NCI-H2107 treated with DMSO at 0.1 percent for 48 hours (cell line): Measurements from ENCODE around the gene PPP1R16B.

Experiments used
- DNase-seq: peaks from one replicate; lab custom pipeline; 2025; ENCODE audit not compliant: unreplicated experiment; lab: John Stamatoyannopoulos, UW

The PPP1R16B gene

DNA sequence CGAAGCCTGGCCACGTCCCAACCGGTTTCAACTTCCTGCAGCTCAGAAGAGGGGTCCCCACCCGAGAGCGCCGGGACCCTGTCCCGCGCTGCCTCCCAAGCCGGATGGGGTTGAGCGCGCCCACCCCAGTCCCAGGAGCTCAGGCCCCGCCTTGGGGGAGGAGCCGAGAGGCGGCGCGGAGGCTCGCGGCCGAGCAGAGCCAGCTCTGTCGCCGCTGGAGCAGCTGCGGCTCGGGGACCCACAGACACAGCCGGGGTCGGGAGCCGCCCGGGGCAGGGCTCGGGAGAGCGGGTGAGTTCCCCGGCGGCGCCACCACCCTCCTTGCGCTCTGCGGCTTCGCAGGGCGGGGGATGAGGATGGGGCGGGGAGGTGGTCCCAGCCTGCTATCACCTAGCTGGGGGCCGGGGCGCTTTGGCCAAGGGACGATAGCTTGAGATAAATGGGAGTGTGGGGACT lies at the start of gene PPP1R16B:
Gene PPP1R16B (plus strand): TSS at position 196 of the 456 bp plus-strand sequence. CDS start 30,229 bp downstream, outside the sequence.
- no peak for DNase-seq

- DNase-seq = no peak
Measured at GRCh38 chr20:38757145-38757775, 48.2 kb upstream of the PPP1R16B start.

DNA sequence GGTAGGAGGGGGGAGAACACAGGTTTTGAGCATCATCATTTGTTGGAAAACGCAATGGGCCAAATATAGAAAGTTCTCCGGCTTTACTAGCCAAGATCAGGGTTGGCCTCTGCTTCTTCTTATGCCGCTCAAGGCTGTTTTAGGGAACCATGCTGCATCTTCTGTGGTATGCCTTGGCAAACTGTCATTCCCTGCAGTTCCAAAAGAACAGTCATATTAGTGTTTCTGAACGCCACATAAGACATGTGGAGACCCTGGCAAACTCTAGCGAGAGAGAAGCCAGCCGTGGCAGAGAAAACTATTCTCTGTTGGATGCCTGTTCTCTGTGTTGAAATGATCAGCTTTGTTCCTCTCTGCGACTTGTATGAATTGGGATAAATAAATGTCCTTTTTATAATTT lies 46.4 kb upstream of the PPP1R16B start:
- no peak for DNase-seq

DNA sequence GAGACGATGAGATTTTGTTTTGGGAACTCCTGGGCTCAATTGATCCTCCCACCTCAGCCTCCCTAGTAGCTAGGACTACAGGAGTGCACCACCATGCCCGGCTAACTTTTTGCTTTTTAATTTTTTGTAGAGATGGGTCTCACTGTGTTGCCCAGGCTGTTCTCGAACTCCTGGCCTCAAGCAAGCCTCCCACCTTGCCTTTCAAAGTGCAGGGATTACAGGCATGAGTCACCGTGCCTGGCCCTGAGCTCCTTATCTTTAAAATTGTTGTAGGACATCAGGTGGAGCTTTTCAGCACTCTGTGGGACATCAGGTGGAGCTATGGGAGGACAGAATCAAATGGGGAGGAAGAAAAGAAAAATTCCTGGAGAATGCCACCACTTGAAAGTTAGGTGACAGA lies 44.5 kb upstream of the PPP1R16B start:
- no peak for DNase-seq

DNA sequence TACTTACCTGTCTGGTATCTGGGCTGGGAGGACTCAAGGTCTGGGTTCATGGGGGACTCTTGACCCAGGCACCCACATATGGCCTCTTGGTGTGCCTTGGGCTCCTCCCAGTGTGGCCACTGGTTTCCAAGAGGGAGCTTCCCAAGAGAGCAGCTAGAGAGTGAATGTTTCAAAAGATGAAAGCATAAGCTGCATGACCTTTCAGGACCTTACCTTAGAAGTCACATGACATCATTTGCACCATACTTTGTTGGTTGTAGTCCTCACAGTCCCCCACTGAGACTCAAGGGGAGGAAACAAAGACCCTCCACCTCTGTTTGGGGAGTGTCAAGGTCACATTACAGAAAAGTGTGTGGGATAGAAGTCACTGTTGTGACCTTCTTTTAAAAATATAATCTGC lies 43.3 kb upstream of the PPP1R16B start:
- no peak for DNase-seq

DNA sequence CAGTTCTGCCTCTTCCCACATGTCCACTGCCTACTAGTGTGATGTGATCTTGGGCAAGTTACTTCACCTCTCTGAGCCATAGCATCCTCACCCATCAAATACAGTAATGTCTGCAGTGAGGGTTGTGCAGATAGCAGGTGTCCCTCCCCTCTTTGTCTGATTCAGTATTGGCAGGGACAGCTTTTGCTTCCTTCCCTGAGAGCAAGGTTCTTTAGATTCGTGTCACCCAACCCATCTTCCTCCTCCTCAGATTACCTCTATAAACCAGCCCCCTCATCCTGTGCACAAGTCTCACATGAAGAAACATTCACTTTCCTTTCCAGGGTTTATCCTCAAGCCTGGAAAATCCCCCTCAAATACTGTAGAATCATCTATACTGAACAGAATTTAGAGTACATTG lies 41.9 kb upstream of the PPP1R16B start:
- DNase-seq = no peak

GRCh38 chr20:38764567-38765318 lies 40.8 kb upstream of the PPP1R16B start:
- DNase-seq = no peak

DNA sequence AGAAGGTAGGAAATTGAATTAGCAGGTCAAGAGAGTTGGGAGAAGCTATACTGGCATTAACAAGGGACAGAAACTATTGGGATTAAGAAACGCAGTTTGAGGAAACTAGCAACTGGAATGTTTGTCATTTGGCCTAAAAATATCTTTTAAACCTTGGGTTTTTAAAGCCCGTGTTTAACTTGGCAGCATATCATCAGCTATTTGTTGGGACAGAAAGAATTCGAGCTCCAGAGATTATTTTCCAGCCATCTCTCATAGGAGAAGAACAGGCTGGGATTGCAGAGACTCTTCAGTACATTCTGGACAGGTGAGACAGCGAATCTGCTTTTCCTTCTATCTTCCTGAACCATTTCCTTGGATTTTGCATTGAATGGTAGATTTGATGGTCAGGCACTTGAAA lies 39.4 kb upstream of the PPP1R16B start:
- DNase-seq = no peak

DNA sequence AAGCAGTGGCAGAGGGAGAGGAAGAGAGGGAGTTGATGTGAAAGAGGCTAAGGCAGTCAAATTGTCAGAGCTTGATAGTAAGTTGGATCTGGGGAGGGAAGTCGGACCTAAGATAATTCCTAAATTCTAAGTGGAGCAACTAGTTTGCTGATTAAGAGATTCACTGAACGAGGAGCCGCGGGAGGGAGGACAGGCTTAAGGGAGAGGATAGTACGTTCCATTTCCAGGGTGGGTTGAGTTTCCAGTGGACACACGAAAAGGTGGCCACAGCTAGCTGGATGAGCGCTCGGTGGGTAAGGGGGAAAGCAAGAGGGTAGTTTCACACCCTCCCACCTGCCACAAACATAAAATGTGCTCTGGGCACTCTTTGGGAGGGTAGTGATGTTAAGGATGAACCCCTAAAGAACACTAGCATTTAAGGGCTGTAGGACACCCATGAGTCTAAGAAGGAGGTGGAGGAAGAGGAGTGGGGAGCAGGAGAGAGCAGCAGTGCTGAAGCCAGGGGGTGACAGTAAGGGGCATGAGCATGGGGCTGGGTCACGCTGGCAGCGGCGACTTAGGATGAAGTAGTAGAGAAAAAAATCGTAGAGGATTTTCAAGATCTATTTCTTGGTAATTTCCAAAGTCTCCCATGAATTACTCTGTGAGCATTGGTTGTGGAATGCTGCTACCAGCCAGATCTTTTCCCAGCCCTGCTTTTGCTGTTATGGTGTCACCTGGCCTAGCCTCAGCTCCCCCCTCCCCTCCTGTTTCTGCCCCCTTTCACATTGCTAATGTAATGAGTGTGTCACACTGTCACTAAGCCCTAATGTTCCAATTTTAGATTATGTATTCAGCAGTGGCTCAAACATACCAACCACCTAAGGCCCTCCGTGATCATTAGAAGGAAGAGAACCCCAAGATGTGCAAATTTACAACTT lies 35.9 kb upstream of the PPP1R16B start:
- no peak for DNase-seq

DNA sequence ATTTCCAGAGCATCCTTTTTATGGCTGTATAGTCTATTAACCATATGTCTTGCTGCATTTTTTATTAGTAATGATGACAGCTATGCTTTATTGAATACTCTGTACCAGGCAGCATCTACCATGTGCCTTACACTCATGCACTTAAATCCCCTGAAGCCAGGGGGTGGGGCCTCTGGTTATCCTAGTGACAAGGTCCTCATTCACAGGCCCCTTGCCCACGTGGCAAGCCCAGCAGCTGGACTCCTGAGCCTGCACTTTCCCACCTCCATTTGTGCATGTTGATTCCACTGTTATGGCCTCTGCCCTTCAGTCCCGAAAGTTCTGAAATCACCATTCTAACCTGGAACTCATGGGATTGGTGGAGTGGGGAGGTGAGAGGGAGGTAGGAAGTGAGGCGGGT lies 35.0 kb upstream of the PPP1R16B start:
- DNase-seq = no peak

GRCh38 chr20:38770970-38771369 lies 34.5 kb upstream of the PPP1R16B start:
- no peak for DNase-seq

GRCh38 chr20:38771621-38772020 lies 33.9 kb upstream of the PPP1R16B start:
- no peak for DNase-seq

- DNase-seq = no peak
Measured at GRCh38 chr20:38774167-38774566, 31.3 kb upstream of the PPP1R16B start.

- DNase-seq = no peak
Measured at GRCh38 chr20:38776363-38776762, 29.1 kb upstream of the PPP1R16B start.

DNA sequence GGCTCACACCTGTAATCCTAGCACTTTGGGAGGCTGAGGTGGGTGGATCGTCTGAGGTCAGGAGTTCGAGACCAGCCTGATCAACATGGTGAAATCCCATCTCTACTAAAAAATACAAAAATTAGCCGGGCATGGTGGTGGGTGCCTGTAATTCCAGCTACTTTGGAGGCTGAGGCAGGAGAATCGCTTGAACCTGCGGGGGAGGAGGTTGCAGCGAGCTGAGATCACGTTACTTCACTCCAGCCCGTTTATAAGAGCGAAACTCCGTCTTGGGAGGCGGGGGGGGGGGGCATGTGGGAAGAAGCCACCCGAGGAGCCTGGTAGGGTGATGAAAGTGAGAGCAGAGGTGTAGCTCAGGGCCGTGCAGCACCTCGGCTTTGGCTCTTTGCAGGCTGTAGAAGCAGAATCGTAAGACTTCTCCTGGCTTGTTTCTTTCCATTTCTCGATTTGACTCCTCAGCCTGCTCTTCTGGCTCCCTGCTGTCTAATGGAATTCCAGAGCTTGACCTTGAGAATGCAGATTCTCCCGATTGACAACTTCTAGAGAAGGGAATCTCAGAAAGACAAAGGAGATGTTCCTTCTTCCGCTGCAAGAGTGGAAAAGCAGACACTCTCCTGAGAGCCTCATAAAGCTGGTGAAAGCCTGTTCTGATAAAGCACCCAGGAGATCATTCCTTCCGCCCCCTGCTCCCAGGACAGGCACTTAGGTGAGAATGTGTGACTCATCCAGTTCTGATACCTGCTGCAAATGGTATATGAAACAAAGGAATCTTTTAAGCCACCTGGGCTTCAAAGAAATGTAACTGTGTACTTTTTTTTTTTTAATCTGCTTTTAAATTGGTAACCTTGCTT lies 26.0 kb upstream of the PPP1R16B start:
- DNase-seq = no peak

DNA sequence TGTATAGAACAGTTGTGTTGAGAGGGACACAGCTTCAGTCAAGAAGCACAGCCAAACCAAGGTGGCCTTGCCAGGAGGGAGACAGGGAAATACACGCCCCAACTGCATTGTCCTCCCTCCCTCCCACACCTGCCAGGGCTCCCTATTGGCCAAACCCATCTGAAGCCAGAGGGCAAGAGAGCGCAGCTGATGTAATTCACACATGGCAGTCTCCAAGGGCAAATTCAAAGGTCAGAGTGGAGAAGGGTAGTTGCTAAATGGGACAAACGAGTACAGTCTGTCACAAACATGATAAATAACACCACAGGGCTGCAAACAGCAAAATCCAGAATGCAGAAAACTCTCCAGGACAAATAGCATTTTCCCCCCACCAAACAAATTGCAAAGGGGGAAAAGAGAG lies 23.2 kb upstream of the PPP1R16B start:
- no peak for DNase-seq

GRCh38 chr20:38787870-38788269 lies 17.6 kb upstream of the PPP1R16B start:
- no peak for DNase-seq

GRCh38 chr20:38789503-38790199 lies 15.8 kb upstream of the PPP1R16B start:
- DNase-seq = no peak

DNA sequence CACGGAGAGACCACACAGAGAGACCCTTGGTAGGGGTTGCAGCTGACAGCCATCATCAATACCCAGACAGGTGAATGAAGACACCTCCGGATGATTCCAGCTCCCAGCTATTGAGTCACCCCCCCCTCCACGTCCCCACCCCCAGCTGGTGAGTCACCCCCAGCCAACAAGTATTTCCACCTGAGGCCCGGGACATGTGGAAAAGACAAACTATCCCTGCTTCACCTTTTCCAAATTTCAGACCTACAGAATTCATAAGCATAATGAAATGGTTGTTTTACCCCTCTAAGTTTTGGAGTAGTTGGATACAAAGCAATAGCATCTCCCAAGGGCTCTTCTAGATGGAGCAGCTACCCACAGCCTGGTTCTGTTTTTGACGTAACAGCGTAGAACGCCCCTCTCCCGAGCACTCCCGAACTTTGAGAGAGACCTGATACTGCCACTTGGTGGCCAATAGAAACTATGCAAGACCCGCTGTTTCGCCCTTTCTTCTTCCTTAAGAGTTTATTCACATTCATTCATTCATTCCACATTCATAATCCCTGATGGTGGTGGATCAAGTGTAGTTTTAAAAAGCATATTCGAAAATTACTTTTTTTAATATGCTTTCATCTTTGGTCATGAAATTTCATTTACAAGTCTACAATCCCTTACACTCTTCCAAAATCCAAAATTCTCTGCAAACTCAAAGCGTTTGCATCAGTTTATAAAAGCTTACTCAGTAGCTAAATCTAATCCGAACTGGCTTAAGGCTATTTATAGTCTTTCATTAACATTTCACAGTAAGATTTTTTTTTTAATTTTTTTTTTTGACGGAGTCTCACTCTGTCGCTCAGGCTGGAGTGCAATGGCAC lies 15.1 kb upstream of the PPP1R16B start:
- DNase-seq = peak; percentile 18
